Brain microvascular endothelial cell (primary cell): Measurements from ENCODE around the gene BTBD1.

Experiments used
- DNase-seq: peaks from one replicate; pipeline ENCODE4 v3.0.0-alpha.2; 2020
- H3K27ac ChIP-seq: fragments of 250-450 bp; sonication (Bioruptor Pico); 2 replicates; pipeline ENCODE4 v1.5.1; 2020; ENCODE audit warnings: mild to moderate bottlenecking, moderate library complexity
- H3K27me3 ChIP-seq: fragments of 250-450 bp; sonication (Bioruptor Pico); replicated peaks from 2 replicates; pipeline ENCODE4 v1.5.1; 2020; ENCODE audit warnings: mild to moderate bottlenecking
- H3K36me3 ChIP-seq: fragments of 250-450 bp; sonication (Bioruptor Pico); replicated peaks from 2 replicates; pipeline ENCODE4 v1.5.1; 2020; ENCODE audit warnings: mild to moderate bottlenecking
- H3K4me3 ChIP-seq: 2 replicates; pipeline ENCODE4 v1.5.1; 2011; ENCODE audit warnings: low read depth, mild to moderate bottlenecking, control low read depth, low read length, moderate library complexity
- CTCF ChIP-seq: IDR thresholded peaks from 2 replicates; pipeline ENCODE4 v1.5.1; 2011; ENCODE audit warnings: low read depth, mild to moderate bottlenecking, moderate library complexity, low read length, control low read depth, inconsistent platforms; ENCODE audit errors: missing control alignments
- in situ Hi-C: cut with HindIII; loops from 2 replicates; pipeline ENCODE4 v1.10.0; 2017; ENCODE audit warnings: low sequenced_read_pairs, low pct_ligation_motif_present

Gene BTBD1

GRCh38 chr15:83057696-83058376 is 9.2 kb downstream of the BTBD1 start:
- H3K36me3 ChIP-seq: peaks cover 12% of the 10 kb centered on the region
- DNase-seq: no peak
- no peaks in the 10 kb centered on the region for H3K27me3 ChIP-seq
- H3K4me3 ChIP-seq: no peak overlapping the region
- TF ChIP-seq CTCF: no peak
- in situ Hi-C loops: no loop called here
- H3K27ac ChIP-seq: no peak overlapping the region

- no peak for TF ChIP-seq CTCF
- H3K4me3 ChIP-seq: no peak overlapping the region
- in situ Hi-C loops: no loop called here
- DNase-seq: no peak
- H3K27ac ChIP-seq: no peak overlapping the region
- H3K27me3 ChIP-seq: no peaks in the 10 kb centered on the region
- peaks cover 14% of the 10 kb centered on the region for H3K36me3 ChIP-seq
Measured at GRCh38 chr15:83057002-83057401, 10.1 kb downstream of the BTBD1 start.

GRCh38 chr15:83053151-83053550 is 13.9 kb downstream of the BTBD1 start:
- H3K4me3 ChIP-seq: no peak overlapping the region
- TF ChIP-seq CTCF: no peak
- peak; percentile 44 for DNase-seq
- H3K36me3 ChIP-seq: peaks cover 22% of the 10 kb centered on the region
- no peaks in the 10 kb centered on the region for H3K27me3 ChIP-seq
- H3K27ac ChIP-seq: peak overlapping the region; percentile 36
- in situ Hi-C loops: no loop called here

- peak overlapping the region; percentile 31 for H3K27ac ChIP-seq
- no peaks in the 10 kb centered on the region for H3K27me3 ChIP-seq
- no peak for TF ChIP-seq CTCF
- in situ Hi-C loops: no loop called here
- no peak overlapping the region for H3K4me3 ChIP-seq
- peaks cover 29% of the 10 kb centered on the region for H3K36me3 ChIP-seq
- DNase-seq: peak; percentile 66
Measured at GRCh38 chr15:83046558-83047127, 20.4 kb downstream of the BTBD1 start.

- DNase-seq: no peak
- no peak for TF ChIP-seq CTCF
- in situ Hi-C loops: no loop called here
- Histone ChIP-seq H3K27ac (no peak overlapping the region), H3K36me3 (peaks cover 41% of the 10 kb centered on the region), H3K4me3 (no peak overlapping the region), H3K27me3 (no peaks in the 10 kb centered on the region)
Measured at GRCh38 chr15:83044156-83044555, 22.9 kb downstream of the BTBD1 start.

GRCh38 chr15:83039206-83039605 is 27.8 kb downstream of the BTBD1 start:
- no peak for TF ChIP-seq CTCF
- H3K27ac ChIP-seq: no peak overlapping the region
- H3K36me3 ChIP-seq: peaks cover 25% of the 10 kb centered on the region
- no peaks in the 10 kb centered on the region for H3K27me3 ChIP-seq
- in situ Hi-C loops: no loop called here
- DNase-seq: no peak
- no peak overlapping the region for H3K4me3 ChIP-seq
